Adipocyte (in vitro differentiated cells): Measurements from ENCODE around the gene MIPEP.
A peak's percentile ranks its signal among the peaks of the same experiment; 100 is the strongest.
"Not testable (repeated sequence)": the region's sequence is repeated elsewhere in the genome, so short reads cannot be mapped to it uniquely, and the experiment has no call there.

ENCODE experiments used
- DNase-seq: peaks from one replicate; pipeline ENCODE4 v3.0.0-alpha.2; 2015; ENCODE audit warnings: low read depth
- H3K27me3 ChIP-seq: replicated peaks from 2 replicates; pipeline ENCODE4 v1.7.0; 2013; ENCODE audit warnings: mild to moderate bottlenecking, low read length, moderate library complexity; ENCODE audit not compliant: control insufficient read depth, insufficient read depth
- H3K36me3 ChIP-seq: 2 replicates; pipeline ENCODE4 v1.7.0; 2013; ENCODE audit warnings: low read length, mild to moderate bottlenecking, moderate library complexity; ENCODE audit not compliant: control insufficient read depth, insufficient read depth, severe bottlenecking
- H3K4me1 ChIP-seq: 2 replicates; pipeline ENCODE4 v1.7.0; 2013; ENCODE audit warnings: mild to moderate bottlenecking, low read length, moderate library complexity; ENCODE audit not compliant: control insufficient read depth, insufficient read depth
- H3K4me3 ChIP-seq: 2 replicates; pipeline ENCODE4 v1.7.0; 2013; ENCODE audit warnings: mild to moderate bottlenecking, low read length, moderate library complexity
- H3K9ac ChIP-seq: 2 replicates; pipeline ENCODE4 v1.7.0; 2013; ENCODE audit warnings: mild to moderate bottlenecking, low read length, moderate library complexity
- H3K9me3 ChIP-seq: 2 replicates; pipeline ENCODE4 v1.7.0; 2013; ENCODE audit warnings: mild to moderate bottlenecking, low read length, moderate library complexity; ENCODE audit not compliant: control insufficient read depth

Gene MIPEP

GRCh38 chr13:23753458-23753857, 135.7 kb downstream of the MIPEP start:
- peak; percentile 65 for DNase-seq
- Histone ChIP-seq H3K4me1 (peaks cover 28% of the 10 kb centered on the region), H3K36me3 (peaks cover 4% of the 10 kb centered on the region), H3K4me3 (no peak overlapping the region), H3K9me3 (no peaks in the 10 kb centered on the region), H3K9ac (no peak overlapping the region), H3K27me3 (no peaks in the 10 kb centered on the region)

GRCh38 chr13:23752111-23753001, 136.8 kb downstream of the MIPEP start:
- Histone ChIP-seq H3K9me3 (no peaks in the 10 kb centered on the region), H3K36me3 (peaks cover 4% of the 10 kb centered on the region), H3K9ac (no peak overlapping the region), H3K4me1 (peaks cover 24% of the 10 kb centered on the region), H3K4me3 (no peak overlapping the region), H3K27me3 (no peaks in the 10 kb centered on the region)
- peak; percentile 38 for DNase-seq

- Histone ChIP-seq H3K4me1 (peaks cover 24% of the 10 kb centered on the region), H3K9ac (no peak overlapping the region), H3K4me3 (no peak overlapping the region), H3K27me3 (no peaks in the 10 kb centered on the region), H3K9me3 (no peaks in the 10 kb centered on the region), H3K36me3 (peaks cover 4% of the 10 kb centered on the region)
- peak; percentile 23 for DNase-seq
These were observed 138.0 kb downstream of the MIPEP start for GRCh38 chr13:23751195-23751594.

- peaks cover 4% of the 10 kb centered on the region for H3K36me3 ChIP-seq
- H3K9me3 ChIP-seq: no peaks in the 10 kb centered on the region
- H3K4me1 ChIP-seq: peaks cover 24% of the 10 kb centered on the region
- H3K4me3 ChIP-seq: no peak overlapping the region
- H3K9ac ChIP-seq: no peak overlapping the region
- no peaks in the 10 kb centered on the region for H3K27me3 ChIP-seq
- no peak for DNase-seq
These were observed 138.6 kb downstream of the MIPEP start for GRCh38 chr13:23750383-23751121.

GRCh38 chr13:23749288-23749873, 139.8 kb downstream of the MIPEP start:
- no peak for DNase-seq
- Histone ChIP-seq H3K9ac (no peak overlapping the region), H3K4me3 (no peak overlapping the region), H3K36me3 (peaks cover 4% of the 10 kb centered on the region), H3K9me3 (no peaks in the 10 kb centered on the region), H3K27me3 (no peaks in the 10 kb centered on the region), H3K4me1 (peaks cover 21% of the 10 kb centered on the region)

- Histone ChIP-seq H3K9ac (no peak overlapping the region), H3K9me3 (no peaks in the 10 kb centered on the region), H3K36me3 (peaks cover 4% of the 10 kb centered on the region), H3K27me3 (no peaks in the 10 kb centered on the region), H3K4me3 (no peak overlapping the region), H3K4me1 (peaks cover 14% of the 10 kb centered on the region)
- DNase-seq: no peak
These were observed 140.8 kb downstream of the MIPEP start for GRCh38 chr13:23748109-23748990.

- not testable (repeated sequence) for H3K9ac ChIP-seq, H3K27me3 ChIP-seq, H3K9me3 ChIP-seq, DNase-seq, H3K4me1 ChIP-seq, H3K36me3 ChIP-seq, H3K4me3 ChIP-seq
These were observed 143.1 kb downstream of the MIPEP start for GRCh38 chr13:23746141-23746540.

GRCh38 chr13:23744315-23744714, 144.9 kb downstream of the MIPEP start:
- H3K27me3 ChIP-seq: no peaks in the 10 kb centered on the region
- H3K9me3 ChIP-seq: no peaks in the 10 kb centered on the region
- H3K4me3 ChIP-seq: no peak overlapping the region
- no peak overlapping the region for H3K9ac ChIP-seq
- peaks cover 7% of the 10 kb centered on the region for H3K4me1 ChIP-seq
- no peaks in the 10 kb centered on the region for H3K36me3 ChIP-seq
- no peak for DNase-seq

GRCh38 chr13:23743278-23744076, 145.7 kb downstream of the MIPEP start:
- Histone ChIP-seq H3K36me3 (no peaks in the 10 kb centered on the region), H3K4me3 (no peak overlapping the region), H3K9ac (no peak overlapping the region), H3K27me3 (no peaks in the 10 kb centered on the region), H3K4me1 (peaks cover 7% of the 10 kb centered on the region), H3K9me3 (no peaks in the 10 kb centered on the region)
- no peak for DNase-seq

- Histone ChIP-seq H3K9ac (no peak overlapping the region), H3K9me3 (no peaks in the 10 kb centered on the region), H3K4me1 (peaks cover 7% of the 10 kb centered on the region), H3K36me3 (no peaks in the 10 kb centered on the region), H3K4me3 (no peak overlapping the region), H3K27me3 (no peaks in the 10 kb centered on the region)
- DNase-seq: no peak
These were observed 147.2 kb downstream of the MIPEP start for GRCh38 chr13:23741879-23742510.
